ENCODE measurements around the gene SOX30.

Gene SOX30

DNA sequence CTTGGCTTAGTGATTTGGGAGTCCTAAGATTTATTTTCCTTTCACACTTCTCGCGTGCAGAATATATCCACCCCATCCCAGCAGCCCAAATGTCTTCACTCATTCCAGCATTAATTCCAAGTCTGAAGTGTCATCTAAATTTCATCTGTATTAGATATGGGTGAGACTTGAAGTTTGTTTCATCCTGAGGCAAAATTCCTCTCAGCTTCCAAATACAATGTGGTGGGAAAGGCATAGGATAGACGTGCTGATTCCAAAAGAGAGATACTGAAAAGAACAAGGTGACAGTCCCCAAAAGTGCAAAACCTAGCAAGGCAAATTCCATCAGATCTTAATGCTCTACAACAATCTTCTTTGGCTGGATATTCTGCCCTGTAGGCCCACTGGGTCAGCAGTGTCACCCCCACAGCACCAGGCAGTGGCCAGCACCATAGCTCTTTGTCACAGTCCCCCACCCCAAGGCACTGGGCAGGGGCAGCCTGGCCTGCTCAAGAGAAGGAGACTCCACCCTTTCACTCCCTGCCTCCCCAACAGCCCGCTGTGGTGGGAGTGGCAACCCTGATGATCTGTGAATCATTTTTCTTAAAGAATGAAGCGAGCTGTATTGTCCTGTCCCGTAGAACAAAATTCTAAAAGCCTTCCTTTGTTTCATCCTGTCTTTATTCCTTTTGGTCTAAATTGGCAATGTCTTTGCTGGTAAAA is 74.0 kb downstream of the SOX30 start:
- DNase-seq (ENCODE audit: extremely low read depth in 1 of 2, low read depth in 1 of 2) = no peak

DNA sequence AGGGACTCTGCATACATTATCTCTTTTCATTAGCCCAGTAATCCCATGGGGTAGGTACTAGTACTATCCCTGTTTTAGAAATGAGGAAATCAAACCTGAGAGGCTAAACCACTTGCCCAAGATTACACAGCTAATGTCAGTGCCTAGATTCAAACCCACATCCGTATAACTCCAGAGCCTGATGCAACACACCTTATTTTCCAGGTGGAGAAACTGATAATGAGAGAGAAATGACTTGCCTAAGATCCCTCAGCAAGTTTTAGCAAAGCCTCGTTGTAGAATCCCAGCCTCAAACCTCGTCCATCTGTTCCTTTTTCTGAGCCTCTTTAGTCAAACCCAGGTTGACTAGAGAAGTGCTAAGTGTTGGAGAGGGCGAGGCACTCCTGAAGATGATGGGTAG is 75.6 kb downstream of the SOX30 start:
- DNase-seq (ENCODE audit: extremely low read depth in 1 of 2, low read depth in 1 of 2) = no peak
